OCI-M1 (cell line): ENCODE measurements around the gene TRIM9.

ENCODE experiments used
- DNase-seq: peaks from one replicate; lab custom pipeline; 2025; lab: John Stamatoyannopoulos, UW

Gene TRIM9

GRCh38 chr14:51093371-51094281, 1.3 kb downstream of the TRIM9 start:
- no peak for DNase-seq

- DNase-seq = no peak
These were observed 1.9 kb downstream of the TRIM9 start for GRCh38 chr14:51092965-51093364.

- DNase-seq = no peak
These were observed 5.6 kb downstream of the TRIM9 start for GRCh38 chr14:51089278-51089677.

- DNase-seq = peak; percentile 21
These were observed 7.9 kb downstream of the TRIM9 start for GRCh38 chr14:51087031-51087441.

- DNase-seq = no peak
These were observed 8.9 kb downstream of the TRIM9 start for GRCh38 chr14:51086044-51086443.

- DNase-seq = no peak
These were observed 9.9 kb downstream of the TRIM9 start for GRCh38 chr14:51084962-51085361.

GRCh38 chr14:51084507-51084906, 10.4 kb downstream of the TRIM9 start:
- DNase-seq = no peak

- no peak for DNase-seq
These were observed 12.6 kb downstream of the TRIM9 start for GRCh38 chr14:51082349-51082748.

GRCh38 chr14:51081712-51082111, 13.2 kb downstream of the TRIM9 start:
- DNase-seq = no peak

- no peak for DNase-seq
These were observed 13.7 kb downstream of the TRIM9 start for GRCh38 chr14:51081209-51081608.

- no peak for DNase-seq
These were observed 14.3 kb downstream of the TRIM9 start for GRCh38 chr14:51080645-51081044.

GRCh38 chr14:51079489-51079888, 15.4 kb downstream of the TRIM9 start:
- DNase-seq = no peak

GRCh38 chr14:51079085-51079484, 15.8 kb downstream of the TRIM9 start:
- no peak for DNase-seq

GRCh38 chr14:51074701-51075385, 20.1 kb downstream of the TRIM9 start:
- no peak for DNase-seq

GRCh38 chr14:51073731-51074130, 21.2 kb downstream of the TRIM9 start:
- DNase-seq = no peak

- DNase-seq = no peak
These were observed 21.9 kb downstream of the TRIM9 start for GRCh38 chr14:51072976-51073375.

- DNase-seq = no peak
These were observed 23.0 kb downstream of the TRIM9 start for GRCh38 chr14:51071857-51072256.

GRCh38 chr14:51070726-51071125, 24.2 kb downstream of the TRIM9 start:
- DNase-seq = no peak

GRCh38 chr14:51069055-51069454, 25.9 kb downstream of the TRIM9 start:
- DNase-seq = no peak

GRCh38 chr14:51068268-51068667, 26.6 kb downstream of the TRIM9 start:
- DNase-seq = no peak

GRCh38 chr14:51067295-51067694, 27.6 kb downstream of the TRIM9 start:
- DNase-seq = no peak

GRCh38 chr14:51066576-51066975, 28.3 kb downstream of the TRIM9 start:
- no peak for DNase-seq

- no peak for DNase-seq
These were observed 35.9 kb downstream of the TRIM9 start for GRCh38 chr14:51059032-51059431.
